ENCODE results near the gene CEP57. TPM values are rescaled to one million over a fixed set of nuclear protein-coding genes. Genes with fewer than 3 reads are reported as not detected.
"Not testable (repeated sequence)": the region's sequence is repeated elsewhere in the genome, so short reads cannot be mapped to it uniquely, and the experiment has no call there.

CEP57 gene
- total RNA-seq, 1 experiment from 2014 or later = 39.7 TPM

DNA sequence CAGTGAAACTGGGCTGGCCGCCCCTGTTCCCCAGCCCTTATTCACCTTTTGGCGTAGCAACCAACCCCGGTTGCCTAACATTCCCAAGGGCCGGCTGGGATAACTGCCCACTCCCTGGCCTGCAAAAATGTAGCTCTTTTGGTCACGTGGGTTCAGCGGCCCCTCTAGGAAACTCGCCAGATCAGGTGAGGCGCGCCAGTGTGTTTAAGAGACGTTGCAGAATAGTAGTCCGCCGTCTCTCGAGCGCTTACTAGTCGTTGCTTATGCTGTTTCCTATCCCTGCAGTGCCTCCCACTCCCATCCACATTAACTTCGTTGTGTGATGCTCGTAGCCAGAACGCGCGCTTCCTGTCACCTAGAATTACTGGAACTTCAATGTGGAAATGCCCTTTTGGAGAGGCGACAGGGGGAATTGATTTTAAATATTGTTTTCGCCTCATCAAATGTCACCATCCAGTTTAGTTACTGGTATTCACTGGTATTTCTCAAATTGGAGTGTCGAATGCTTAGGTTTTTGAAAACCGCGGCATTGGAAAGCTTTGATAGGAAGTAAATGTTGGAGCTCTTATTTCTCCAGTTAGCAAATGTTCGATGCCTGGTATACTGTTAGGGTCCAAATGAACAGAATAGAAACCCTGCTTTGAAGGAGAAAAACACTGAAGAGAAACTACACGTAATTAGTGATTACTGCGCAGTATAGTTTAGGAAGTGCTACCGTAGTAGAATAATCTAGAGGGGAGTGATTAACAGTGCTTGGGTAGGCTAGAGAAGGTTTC, 823 bp downstream of the CEP57 start:
- H3K9me3 ChIP-seq (replicated peaks) = no peaks in the 10 kb centered on the region
- H3K27ac ChIP-seq = peak overlapping the region; percentile 94
- no peaks in the 10 kb centered on the region for H3K27me3 ChIP-seq (replicated peaks)
- peak in 1 of 2 experiments; percentile 38 for DNase-seq (ENCODE audit: low read depth in 1 of 2, low spot score in 2 of 2)
- H3K36me3 ChIP-seq = peaks cover 9% of the 10 kb centered on the region
- peak overlapping the region; percentile 74 for H3K4me3 ChIP-seq
- H3K4me1 ChIP-seq (replicated peaks) = peaks cover 14% of the 10 kb centered on the region

DNA sequence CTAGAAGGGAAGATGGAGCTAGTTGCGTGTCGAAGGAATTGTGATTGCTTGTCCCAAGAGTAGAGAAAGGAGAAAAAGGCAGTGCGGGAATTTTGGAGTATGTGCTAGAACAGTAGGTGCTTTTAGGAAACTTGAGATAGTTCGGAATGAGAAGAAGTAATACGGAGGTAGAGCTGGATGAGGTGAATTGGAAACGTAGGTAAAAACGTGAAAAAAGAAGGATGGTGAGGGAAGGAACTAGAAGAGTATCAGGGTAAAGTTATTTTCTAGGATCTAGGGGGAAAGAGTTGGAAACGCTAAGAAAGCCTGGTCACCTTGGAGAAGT, 1.4 kb downstream of the CEP57 start:
- DNase-seq (ENCODE audit: low read depth in 1 of 2, low spot score in 2 of 2) = no peak
- H3K27me3 ChIP-seq (replicated peaks) = no peaks in the 10 kb centered on the region
- no peaks in the 10 kb centered on the region for H3K9me3 ChIP-seq (replicated peaks)
- no peak overlapping the region; the same call in 1 of the 2 replicates for H3K4me3 ChIP-seq
- H3K36me3 ChIP-seq = peaks cover 7% of the 10 kb centered on the region
- no peak overlapping the region for H3K27ac ChIP-seq
- peaks cover 14% of the 10 kb centered on the region for H3K4me1 ChIP-seq (replicated peaks)

GRCh38 chr11:95792200-95792599, 1.9 kb downstream of the CEP57 start:
- DNase-seq (ENCODE audit: low read depth in 1 of 2, low spot score in 2 of 2) = no peak
- Histone ChIP-seq H3K36me3 (peaks cover 7% of the 10 kb centered on the region), H3K4me1 (replicated peaks) (peaks cover 14% of the 10 kb centered on the region), H3K9me3 (replicated peaks) (no peaks in the 10 kb centered on the region), H3K27ac (no peak overlapping the region), H3K4me3 (no peak overlapping the region), H3K27me3 (replicated peaks) (no peaks in the 10 kb centered on the region)

- DNase-seq (ENCODE audit: low read depth in 1 of 2, low spot score in 2 of 2) = no peak
- H3K27ac ChIP-seq = no peak overlapping the region
Measured at GRCh38 chr11:95792700-95793099, 2.4 kb downstream of the CEP57 start.

DNA sequence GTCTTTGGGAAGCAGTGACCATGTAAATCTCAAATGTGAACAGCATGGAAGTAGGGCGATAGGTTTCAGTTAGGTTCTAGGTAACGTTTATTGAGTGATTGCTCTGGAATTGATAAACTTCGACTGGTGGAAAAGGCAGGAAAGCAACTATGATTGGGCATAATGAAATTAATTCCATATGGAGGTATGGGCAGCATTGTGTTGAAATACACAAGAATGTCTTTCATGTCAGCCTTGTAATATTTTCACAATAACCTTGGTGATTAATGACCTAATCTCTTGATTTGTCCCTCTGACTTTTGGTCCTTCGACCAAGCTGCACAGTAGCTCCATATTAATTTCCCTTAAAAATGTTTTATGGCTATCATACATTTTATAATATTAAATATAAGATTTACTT, 2.8 kb downstream of the CEP57 start:
- Histone ChIP-seq H3K27ac (no peak overlapping the region), H3K27me3 (replicated peaks) (no peaks in the 10 kb centered on the region), H3K4me1 (replicated peaks) (peaks cover 13% of the 10 kb centered on the region), H3K9me3 (replicated peaks) (no peaks in the 10 kb centered on the region), H3K4me3 (no peak overlapping the region), H3K36me3 (peaks cover 7% of the 10 kb centered on the region)
- DNase-seq (ENCODE audit: low read depth in 1 of 2, low spot score in 2 of 2) = no peak

More at GRCh38 chr11:95792700-95793099, 2.4 kb downstream of the CEP57 start:
- no peak overlapping the region for H3K4me3 ChIP-seq
- peaks cover 14% of the 10 kb centered on the region for H3K4me1 ChIP-seq (replicated peaks)
- H3K36me3 ChIP-seq = peaks cover 7% of the 10 kb centered on the region
- H3K27me3 ChIP-seq (replicated peaks) = no peaks in the 10 kb centered on the region
- H3K9me3 ChIP-seq (replicated peaks) = no peaks in the 10 kb centered on the region

DNA sequence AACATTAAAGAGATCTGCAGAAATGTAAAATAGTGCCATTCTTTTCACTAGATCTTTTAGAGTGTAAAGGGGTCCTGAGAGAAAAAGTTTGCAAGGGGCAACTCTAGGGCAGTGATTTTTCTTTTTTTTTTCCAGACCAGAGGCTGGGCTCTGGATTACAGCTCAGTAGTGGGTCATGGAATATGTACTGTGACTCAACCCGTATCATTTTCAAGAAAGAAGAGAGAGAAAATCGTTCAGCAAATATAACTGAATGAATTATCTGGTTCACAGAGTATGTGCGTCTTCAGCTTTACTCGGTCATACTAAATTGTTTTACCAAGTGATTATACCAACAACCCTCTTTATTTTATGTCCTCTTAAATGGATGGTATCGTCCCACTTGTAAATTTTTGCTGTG, 3.8 kb downstream of the CEP57 start:
- Histone ChIP-seq H3K4me3 (no peak overlapping the region), H3K4me1 (replicated peaks) (peaks cover 8% of the 10 kb centered on the region), H3K9me3 (replicated peaks) (no peaks in the 10 kb centered on the region), H3K27me3 (replicated peaks) (no peaks in the 10 kb centered on the region), H3K27ac (no peak overlapping the region), H3K36me3 (peaks cover 7% of the 10 kb centered on the region)
- no peak for DNase-seq (ENCODE audit: low read depth in 1 of 2, low spot score in 2 of 2)

DNA sequence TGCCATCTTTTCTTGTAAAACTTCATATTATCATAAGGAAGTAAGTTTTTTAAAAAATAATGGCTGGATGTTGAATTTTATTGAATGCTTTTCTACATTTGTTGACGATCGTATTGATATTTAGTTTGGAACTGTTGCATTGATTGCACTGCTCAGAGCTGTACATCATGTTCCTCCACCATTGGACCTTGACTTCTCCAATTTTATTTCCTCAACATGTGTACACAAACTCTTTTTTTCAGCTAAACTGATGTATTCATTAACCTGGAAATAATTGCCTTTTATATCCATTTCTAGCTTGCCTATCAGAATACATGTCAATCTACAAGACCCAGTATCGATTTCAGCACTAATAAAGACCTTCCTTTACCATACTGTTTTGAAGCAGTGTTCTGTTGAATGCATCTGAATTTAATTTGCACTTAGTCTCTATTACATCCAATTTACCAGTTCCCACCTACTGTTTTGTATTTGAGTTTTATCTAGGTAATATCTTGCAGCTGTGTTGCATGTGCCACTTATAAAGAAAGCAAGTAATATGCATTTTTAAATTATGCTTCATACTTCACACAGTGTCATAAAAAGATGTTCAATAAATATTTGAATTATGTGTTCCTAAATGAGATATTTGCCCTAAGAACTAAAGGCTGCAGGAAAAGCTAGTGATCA, 5.5 kb downstream of the CEP57 start:
- no peak for DNase-seq (ENCODE audit: low read depth in 1 of 2, low spot score in 2 of 2)

DNA sequence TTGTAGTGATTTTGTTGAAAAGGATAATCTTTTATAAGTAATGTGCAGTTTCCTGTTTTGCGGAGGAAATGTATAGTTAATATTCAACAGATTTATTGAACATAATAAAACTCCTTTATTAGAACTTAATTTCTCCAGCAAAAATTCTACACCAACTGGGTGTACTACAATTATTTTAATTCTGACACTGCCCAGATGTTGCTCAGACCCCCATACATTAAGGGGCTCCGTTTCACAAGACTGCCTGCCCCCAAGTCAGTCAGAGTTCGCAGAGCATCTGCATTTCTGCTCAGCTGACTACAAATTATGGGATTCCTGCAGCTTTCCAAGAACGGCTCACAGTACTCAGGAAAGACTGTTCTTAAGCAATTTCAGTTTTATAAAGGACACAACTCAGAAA, 6.2 kb downstream of the CEP57 start:
- no peak for DNase-seq (ENCODE audit: low read depth in 1 of 2, low spot score in 2 of 2)
- no peaks in the 10 kb centered on the region for H3K9me3 ChIP-seq (replicated peaks)
- H3K36me3 ChIP-seq = 0 out of 2 replicates have a peak, but pooled peaks cover 5% of the 10 kb centered on the region
- H3K4me3 ChIP-seq = no peak overlapping the region
- peaks cover 4% of the 10 kb centered on the region for H3K4me1 ChIP-seq (replicated peaks)
- no peaks in the 10 kb centered on the region for H3K27me3 ChIP-seq (replicated peaks)
- H3K27ac ChIP-seq = no peak overlapping the region

More for the DNA sequence above, 5.5 kb downstream of the CEP57 start:
- no peaks in the 10 kb centered on the region for H3K27me3 ChIP-seq (replicated peaks)
- H3K9me3 ChIP-seq (replicated peaks) = no peaks in the 10 kb centered on the region
- H3K4me1 ChIP-seq (replicated peaks) = peaks cover 8% of the 10 kb centered on the region
- H3K27ac ChIP-seq = no peak overlapping the region
- H3K36me3 ChIP-seq = peaks cover 5% of the 10 kb centered on the region; the same call in 1 of the 2 replicates
- no peak overlapping the region for H3K4me3 ChIP-seq

GRCh38 chr11:95799546-95799945, 9.2 kb downstream of the CEP57 start:
- H3K4me1 ChIP-seq (replicated peaks) = no peaks in the 10 kb centered on the region
- H3K36me3 ChIP-seq = 0 out of 2 replicates have a peak, but pooled peaks cover 5% of the 10 kb centered on the region
- no peaks in the 10 kb centered on the region for H3K27me3 ChIP-seq (replicated peaks)
- no peak for DNase-seq (ENCODE audit: low read depth in 1 of 2, low spot score in 2 of 2)
- no peaks in the 10 kb centered on the region for H3K9me3 ChIP-seq (replicated peaks)
- H3K4me3 ChIP-seq = no peak overlapping the region
- no peak overlapping the region for H3K27ac ChIP-seq

DNA sequence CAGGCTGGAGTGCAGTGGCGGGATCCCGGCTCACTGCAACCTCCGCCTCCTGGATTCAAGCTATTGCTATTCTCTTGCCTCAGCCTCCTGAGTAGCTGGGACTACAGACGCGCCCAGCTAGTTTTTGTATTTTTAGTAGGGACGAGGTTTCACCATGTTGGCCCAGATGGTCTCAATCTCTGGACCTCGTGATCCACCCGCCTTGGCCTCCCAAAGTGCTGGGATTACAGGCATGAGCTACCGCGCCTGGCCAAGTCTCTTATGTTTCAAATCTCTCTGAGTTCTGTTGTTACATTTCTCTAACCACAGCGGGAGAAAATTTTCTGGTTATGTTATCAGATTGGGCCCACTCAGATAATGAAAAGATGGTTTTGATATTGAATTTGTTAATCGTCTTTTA, 10.1 kb downstream of the CEP57 start:
- H3K4me1 ChIP-seq (replicated peaks) = no peaks in the 10 kb centered on the region
- 0 out of 2 replicates have a peak, but pooled peaks cover 5% of the 10 kb centered on the region for H3K36me3 ChIP-seq
- H3K9me3 ChIP-seq (replicated peaks) = no peaks in the 10 kb centered on the region
- H3K4me3 ChIP-seq = no peak overlapping the region
- no peaks in the 10 kb centered on the region for H3K27me3 ChIP-seq (replicated peaks)
- no peak overlapping the region for H3K27ac ChIP-seq
- DNase-seq (ENCODE audit: low read depth in 1 of 2, low spot score in 2 of 2) = no peak

GRCh38 chr11:95802806-95803205, 12.5 kb downstream of the CEP57 start:
- Histone ChIP-seq H3K27me3 (replicated peaks) (no peaks in the 10 kb centered on the region), H3K27ac (no peak overlapping the region), H3K36me3 (0 out of 2 replicates have a peak, but pooled peaks cover 5% of the 10 kb centered on the region), H3K9me3 (replicated peaks) (no peaks in the 10 kb centered on the region), H3K4me1 (replicated peaks) (no peaks in the 10 kb centered on the region), H3K4me3 (no peak overlapping the region)
- no peak for DNase-seq (ENCODE audit: low read depth in 1 of 2, low spot score in 2 of 2)

DNA sequence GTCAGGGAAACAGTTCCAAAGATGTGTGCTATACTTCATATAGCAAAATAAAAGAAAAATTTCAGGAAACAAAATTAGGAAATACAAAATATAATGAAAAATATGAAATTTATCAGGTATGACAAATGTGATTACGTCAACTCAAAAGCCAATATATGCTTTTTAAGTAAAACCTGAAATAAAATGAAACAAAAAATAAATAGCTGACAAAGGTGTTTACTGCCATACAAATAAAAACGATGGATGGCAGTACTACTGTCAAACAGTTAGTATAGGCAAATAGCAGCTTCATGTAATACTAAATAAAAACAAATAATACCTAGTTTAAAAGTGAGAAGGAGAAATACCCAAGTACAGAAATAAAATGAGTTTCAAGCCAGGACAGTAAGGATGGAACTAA, 13.7 kb downstream of the CEP57 start:
- H3K36me3 ChIP-seq = 0 out of 2 replicates have a peak, but pooled peaks cover 5% of the 10 kb centered on the region
- DNase-seq (ENCODE audit: low read depth in 1 of 2, low spot score in 2 of 2) = no peak
- H3K4me3 ChIP-seq = no peak overlapping the region
- no peak overlapping the region for H3K27ac ChIP-seq
- no peaks in the 10 kb centered on the region for H3K27me3 ChIP-seq (replicated peaks)
- no peaks in the 10 kb centered on the region for H3K9me3 ChIP-seq (replicated peaks)
- H3K4me1 ChIP-seq (replicated peaks) = no peaks in the 10 kb centered on the region

GRCh38 chr11:95805869-95806268, 15.6 kb downstream of the CEP57 start:
- no peaks in the 10 kb centered on the region for H3K4me1 ChIP-seq (replicated peaks)
- no peak overlapping the region for H3K27ac ChIP-seq
- H3K9me3 ChIP-seq (replicated peaks) = no peaks in the 10 kb centered on the region
- no peak overlapping the region for H3K4me3 ChIP-seq
- no peaks in the 10 kb centered on the region for H3K36me3 ChIP-seq
- no peaks in the 10 kb centered on the region for H3K27me3 ChIP-seq (replicated peaks)
- no peak for DNase-seq (ENCODE audit: low read depth in 1 of 2, low spot score in 2 of 2)

DNA sequence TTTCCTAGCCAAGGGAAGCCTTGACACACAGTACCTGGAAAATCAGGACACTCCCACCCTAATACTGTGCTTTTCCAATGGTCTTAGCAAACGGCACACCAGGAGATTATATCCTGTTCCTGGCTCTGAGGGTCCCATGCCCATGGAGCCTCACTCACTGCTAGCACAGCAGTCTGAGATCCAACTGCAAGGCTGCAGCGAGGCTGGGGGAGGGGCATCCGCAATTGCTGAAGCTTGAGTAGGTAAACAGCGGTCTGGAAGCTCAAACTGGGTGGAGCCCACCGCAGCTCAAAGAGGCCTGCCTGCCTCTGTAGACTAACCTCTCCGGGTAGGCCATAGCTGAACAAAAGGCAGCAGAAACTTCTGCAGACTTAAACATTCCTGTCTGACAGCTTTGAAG, 16.2 kb downstream of the CEP57 start:
- not testable (repeated sequence) for H3K27me3 ChIP-seq (replicated peaks); H3K4me1 ChIP-seq (replicated peaks); DNase-seq (ENCODE audit: low read depth in 1 of 2, low spot score in 2 of 2); H3K4me3 ChIP-seq; H3K36me3 ChIP-seq; H3K27ac ChIP-seq; H3K9me3 ChIP-seq (replicated peaks)
